Uterus (tissue), 4 donors: ENCODE data around the gene NHSL1. TPM values are rescaled to one million over a fixed set of nuclear protein-coding genes. Genes with fewer than 3 reads are reported as not detected.

ENCODE experiments used
- DNase-seq, 2 donors: peaks; one replicate each; pipeline ENCODE4 v3.0.0-alpha.2; 2019 to 2020
- H3K27ac ChIP-seq, 2 donors: fragments of 200-600 bp; sonication (generic); 1 replicate in 1 of 2; 2 replicates in 1 of 2; pipeline ENCODE4 v1.5.1; 2016 to 2018
- H3K27me3 ChIP-seq, 2 donors: fragments of 200-600 bp; sonication (generic); one replicate each; pipeline ENCODE4 v1.5.1; 2018 to 2019; ENCODE audit warnings: control low read depth in 1 of 2
- H3K36me3 ChIP-seq, 2 donors: fragments of 200-600 bp; sonication (generic); one replicate each; pipeline ENCODE4 v1.5.1; 2019; ENCODE audit warnings: control low read depth in 1 of 2
- H3K4me1 ChIP-seq, 2 donors: fragments of 200-600 bp; sonication (generic); one replicate each; pipeline ENCODE4 v1.5.1; 2018 to 2019; ENCODE audit warnings: control low read depth in 1 of 2
- H3K4me3 ChIP-seq, 2 donors: fragments of 200-600 bp; sonication (generic); 1 replicate in 1 of 2; 2 replicates in 1 of 2; pipeline ENCODE4 v1.5.1; 2018 to 2019; ENCODE audit warnings: mild to moderate bottlenecking in 1 of 2
- H3K9me3 ChIP-seq, 2 donors: fragments of 200-600 bp; sonication (generic); one replicate each; pipeline ENCODE4 v1.5.1; 2019; ENCODE audit warnings: control low read depth in 1 of 2
- CTCF ChIP-seq, 4 experiments: fragments of 200-600 bp in 2 of 4; fragments of 450-650 bp in 2 of 4; sonication (generic) in 2 of 4; IDR thresholded peaks; one replicate each; pipeline ENCODE4 v1.5.1; 2016 to 2019; ENCODE audit warnings: antibody characterized with exemption in 4 of 4, mild to moderate bottlenecking in 2 of 4, moderate library complexity in 1 of 4
- POLR2A ChIP-seq, 2 donors: fragments of 450-650 bp; IDR thresholded peaks; one replicate each; pipeline ENCODE4 v1.6.1; 2016; ENCODE audit warnings: antibody characterized with exemption in 2 of 2, mild to moderate bottlenecking in 1 of 2, moderate library complexity in 1 of 2
- intact Hi-C: fragments of 100-400 bp; cut with DNase I; formaldehyde crosslinking; loops from one replicate; pipeline ENCODE4 v1.15.1; 2023; ENCODE audit warnings: low total_unique reads
- total RNA-seq, 4 donors: library from RNA; depleted of rRNA in 3 of 4; stranded (reverse); fragments of >200 nt in 3 of 4; gene quantifications; one replicate each; pipeline versions ENCODE4 v1.1.0 to v1.2.4, GENCODE V29; 2014 to 2023
- donor health status: DM: yes; HTN: yes; CAD: no.

The NHSL1 gene
- total RNA-seq, 4 donors from 2014 or later: 2.8 to 30.9 (median 7.9) TPM

GRCh38 chr6:138440296-138440695, 59.0 kb downstream of the NHSL1 start:
- H3K27me3 ChIP-seq: no peaks in the 10 kb centered on the region
- H3K4me3 ChIP-seq: no peak overlapping the region
- no peaks in the 10 kb centered on the region for H3K36me3 ChIP-seq
- no peaks in the 10 kb centered on the region for H3K9me3 ChIP-seq
- no peak for TF ChIP-seq POLR2A (IDR thresholded peaks at IDR 0.05)
- no peak for TF ChIP-seq CTCF (IDR thresholded peaks at IDR 0.05)
- H3K27ac ChIP-seq: no peak overlapping the region
- H3K4me1 ChIP-seq: no peaks in the 10 kb centered on the region
- no peak for DNase-seq
- intact Hi-C loops: no loop called here

GRCh38 chr6:138439546-138439945, 59.7 kb downstream of the NHSL1 start:
- DNase-seq: no peak
- TF ChIP-seq POLR2A (IDR thresholded peaks at IDR 0.05): no peak
- TF ChIP-seq CTCF (IDR thresholded peaks at IDR 0.05): no peak
- no peaks in the 10 kb centered on the region for H3K36me3 ChIP-seq
- H3K4me1 ChIP-seq: no peaks in the 10 kb centered on the region
- no peaks in the 10 kb centered on the region for H3K27me3 ChIP-seq
- no peak overlapping the region for H3K4me3 ChIP-seq
- intact Hi-C loops: no loop called here
- no peak overlapping the region for H3K27ac ChIP-seq
- H3K9me3 ChIP-seq: no peaks in the 10 kb centered on the region

GRCh38 chr6:138434925-138435324, 64.4 kb downstream of the NHSL1 start:
- Histone ChIP-seq H3K27me3 (no peaks in the 10 kb centered on the region), H3K4me1 (no peaks in the 10 kb centered on the region), H3K27ac (no peak overlapping the region), H3K9me3 (no peaks in the 10 kb centered on the region), H3K4me3 (no peak overlapping the region), H3K36me3 (no peaks in the 10 kb centered on the region)
- TF ChIP-seq POLR2A (IDR thresholded peaks at IDR 0.05) (no peak), CTCF (IDR thresholded peaks at IDR 0.05) (no peak)
- intact Hi-C loops: no loop called here
- DNase-seq: no peak

- H3K27me3 ChIP-seq: no peaks in the 10 kb centered on the region
- no peak overlapping the region for H3K4me3 ChIP-seq
- DNase-seq: no peak
- no peaks in the 10 kb centered on the region for H3K4me1 ChIP-seq
- H3K9me3 ChIP-seq: no peaks in the 10 kb centered on the region
- no peaks in the 10 kb centered on the region for H3K36me3 ChIP-seq
- intact Hi-C loops: no loop called here
- H3K27ac ChIP-seq: no peak overlapping the region
- no peak for TF ChIP-seq CTCF (IDR thresholded peaks at IDR 0.05)
- TF ChIP-seq POLR2A (IDR thresholded peaks at IDR 0.05): no peak
Observed at GRCh38 chr6:138434096-138434495, 65.2 kb downstream of the NHSL1 start.

GRCh38 chr6:138432063-138432356, 67.3 kb downstream of the NHSL1 start:
- TF ChIP-seq POLR2A (IDR thresholded peaks at IDR 0.05) (no peak), CTCF (IDR thresholded peaks at IDR 0.05) (no peak)
- Histone ChIP-seq H3K27me3 (no peaks in the 10 kb centered on the region), H3K4me3 (no peak overlapping the region), H3K9me3 (no peaks in the 10 kb centered on the region), H3K36me3 (no peaks in the 10 kb centered on the region), H3K27ac (no peak overlapping the region), H3K4me1 (no peaks in the 10 kb centered on the region)
- no peak for DNase-seq
- intact Hi-C loops: no loop called here
